K562 (cell line): ENCODE results near the gene SPTLC1. TPM values are rescaled to one million over a fixed set of nuclear protein-coding genes. Genes with fewer than 3 reads are reported as not detected.

Experiments
- ATAC-seq: fragments of 200-7000 bp; cut with Tn5 transposase; 3 replicates; pipeline ENCODE4 v1.9.1; 2020; ENCODE audit warnings: moderate library complexity
- BruUV-seq: library from RNA; stranded (reverse); fragments of 400-500 nt; replicated peaks from 2 replicates; lab custom pipeline; 2021; lab: Mats Ljungman, UMichigan
- CTCF ChIA-PET: fragments of 300-600 bp; formaldehyde crosslinking; extraction: SDS; loops from one replicate; lab custom pipeline; 2021; ENCODE audit warnings: low intra/inter-chr PET ratio; lab: Yijun Ruan, JAX
- POLR2A ChIA-PET: fragments of 300-600, 350-650 bp; sonication (Branson Sonifier 250); formaldehyde crosslinking; extraction: SDS; loops from one replicate; lab custom pipeline; 2021; ENCODE audit warnings: antibody characterized with exemption, inconsistent platforms; lab: Yijun Ruan, JAX
- DNase-seq, 4 experiments: peaks; one replicate each; pipeline versions ENCODE4 v3.0.0 to v3.0.0-alpha.2; 2011 to 2018; ENCODE audit warnings: low spot score in 3 of 4, mixed read lengths in 3 of 4; ENCODE audit errors: extremely low read depth in 1 of 4
- FAIRE-seq: peaks from 2 replicates; lab custom pipeline; 2011; peaks lifted over from hg19 to GRCh38; lab: Jason Lieb, UNC
- H2AFZ ChIP-seq: 2 replicates; pipeline ENCODE4 v1.6.0; 2011; ENCODE audit warnings: low read depth, low read length, control low read depth, inconsistent platforms
- H3K27ac ChIP-seq: fragments of 200-600 bp; 3 replicates; pipeline ENCODE4 v1.8.0; 2011; ENCODE audit warnings: low read depth, mild to moderate bottlenecking, control low read depth, inconsistent platforms, low read length, moderate library complexity, mixed read lengths; ENCODE audit errors: extremely low read depth
- H3K27me3 ChIP-seq, 2 experiments: fragments of 300-600 bp in 1 of 2; 2 replicates in 1 of 2; 3 replicates in 1 of 2; pipeline versions ENCODE4 v1.6.0 to v1.8.0; 2011; ENCODE audit warnings: inconsistent platforms in 2 of 2, low read length in 2 of 2, mild to moderate bottlenecking in 1 of 2, mixed read lengths in 1 of 2, moderate library complexity in 1 of 2; ENCODE audit not compliant: control insufficient read depth in 2 of 2, insufficient read depth in 2 of 2
- H3K36me3 ChIP-seq: fragments of 300-600 bp; 3 replicates; pipeline ENCODE4 v1.8.0; 2011; ENCODE audit warnings: mild to moderate bottlenecking, low read length, inconsistent platforms; ENCODE audit not compliant: control insufficient read depth, insufficient read depth
- H3K4me1 ChIP-seq, 2 experiments: fragments of 200-600 bp in 1 of 2; replicated peaks in 1 of 2; 2 replicates in 1 of 2; 3 replicates in 1 of 2; pipeline versions ENCODE4 v1.5.1 to v1.8.0; 2011; ENCODE audit warnings: inconsistent platforms in 2 of 2, low read length in 2 of 2, mild to moderate bottlenecking in 1 of 2, mixed read lengths in 1 of 2, moderate library complexity in 1 of 2; ENCODE audit not compliant: control insufficient read depth in 2 of 2, insufficient read depth in 2 of 2
- H3K4me2 ChIP-seq: 2 replicates; pipeline ENCODE4 v1.6.1; 2011; ENCODE audit warnings: low read length, control low read depth, inconsistent platforms, mixed read lengths; ENCODE audit not compliant: insufficient read depth
- H3K4me3 ChIP-seq: fragments of 200-600 bp; sonication (generic), shearing (Covaris generic); 2 replicates; pipeline ENCODE4 v1.5.1; 2016; ENCODE audit warnings: control low read depth, inconsistent platforms
- H3K79me2 ChIP-seq: fragments of 200-600 bp; 3 replicates; pipeline ENCODE4 v1.8.0; 2011; ENCODE audit warnings: low read length, inconsistent platforms; ENCODE audit not compliant: control insufficient read depth, insufficient read depth
- H3K9ac ChIP-seq, 2 experiments: 2 replicates each; pipeline versions ENCODE4 v1.6.0 to v1.6.1; 2011; ENCODE audit warnings: low read depth in 2 of 2, low read length in 2 of 2, control low read depth in 1 of 2, inconsistent platforms in 1 of 2, mild to moderate bottlenecking in 1 of 2, mixed read lengths in 1 of 2; ENCODE audit not compliant: insufficient read depth in 1 of 2
- H3K9me1 ChIP-seq: one replicate; pipeline ENCODE4 v1.6.0; 2011; ENCODE audit warnings: inconsistent platforms, mild to moderate bottlenecking, low read length, moderate library complexity; ENCODE audit not compliant: control insufficient read depth, insufficient read depth
- H3K9me3 ChIP-seq: replicated peaks from 2 replicates; pipeline ENCODE4 v1.5.1; 2011; ENCODE audit warnings: low read depth, low read length, inconsistent platforms; ENCODE audit not compliant: control insufficient read depth, insufficient read depth
- H4K20me1 ChIP-seq: replicated peaks from 2 replicates; pipeline ENCODE4 v1.6.1; 2011; ENCODE audit warnings: low read length, inconsistent platforms, mixed read lengths; ENCODE audit not compliant: control insufficient read depth, insufficient read depth
- E2F4 ChIP-seq: sonication (generic); formaldehyde crosslinking; IDR thresholded peaks from 2 replicates; pipeline ENCODE4 v1.8.0; 2022; ENCODE audit warnings: mild to moderate bottlenecking, low read depth, missing genetic modification reagents
- FOXK1 ChIP-seq: sonication (generic); formaldehyde crosslinking; IDR thresholded peaks from 2 replicates; pipeline ENCODE4 v1.8.0; 2022; ENCODE audit warnings: missing genetic modification reagents, mild to moderate bottlenecking, borderline replicate concordance
- HDAC6 ChIP-seq: IDR thresholded peaks from 2 replicates; pipeline ENCODE4 v1.6.1; 2012; ENCODE audit warnings: low read depth, mild to moderate bottlenecking, control low read depth, inconsistent platforms, low read length, moderate library complexity
- KDM4B ChIP-seq, 2 experiments: fragments of 450-650 bp in 1 of 2; sonication (generic) in 1 of 2; IDR thresholded peaks; 2 replicates each; pipeline ENCODE4 v1.6.1; 2016 to 2017; ENCODE audit warnings: borderline replicate concordance in 2 of 2, antibody characterized with exemption in 1 of 2, low read depth in 1 of 2, mild to moderate bottlenecking in 1 of 2
- NBN ChIP-seq: fragments of 450-650 bp; IDR thresholded peaks from 2 replicates; pipeline ENCODE4 v1.6.1; 2016; ENCODE audit warnings: low read depth, mild to moderate bottlenecking
- NR3C1 ChIP-seq: sonication (generic); formaldehyde crosslinking; IDR thresholded peaks from 2 replicates; pipeline ENCODE4 v1.8.1; 2022; ENCODE audit warnings: missing genetic modification reagents
- PHB2 ChIP-seq: fragments of 450-650 bp; IDR thresholded peaks from 2 replicates; pipeline ENCODE4 v1.6.1; 2017; ENCODE audit warnings: low read depth
- RFX1 ChIP-seq: fragments of 450-650 bp; IDR thresholded peaks from 2 replicates; pipeline ENCODE4 v1.6.1; 2016; ENCODE audit warnings: mild to moderate bottlenecking, moderate library complexity
- SMARCC2 ChIP-seq: fragments of 450-650 bp; IDR thresholded peaks from 2 replicates; pipeline ENCODE4 v1.6.1; 2017; ENCODE audit warnings: antibody characterized with exemption, moderate library complexity, mild to moderate bottlenecking, low read depth
- SNIP1 ChIP-seq: fragments of 450-650 bp; IDR thresholded peaks from 2 replicates; pipeline ENCODE4 v1.7.1; 2017; ENCODE audit warnings: low read depth, mild to moderate bottlenecking
- TRIM24 ChIP-seq, 2 experiments: fragments of 450-650 bp; IDR thresholded peaks; 2 replicates each; pipeline ENCODE4 v1.6.1; 2016
- WGBS: fragments of 100-300 bp; shearing (Covaris generic); methylation state at CpG from one replicate; pipeline ENCODE4 v1.1.6; 2016; ENCODE audit warnings: low coverage, mixed read lengths; ENCODE audit not compliant: insufficient coverage; ENCODE audit errors: missing lambda C conversion rate; 5-methylcytosine and 5-hydroxymethylcytosine counted together
- in situ Hi-C: fragments of 300-500 bp; cut with MboI; formaldehyde crosslinking; loops from 4 replicates; pipeline ENCODE4 v1.15.0; 2018; ENCODE audit warnings: inconsistent platforms, mixed read lengths
- intact Hi-C: fragments of 100-400 bp; cut with micrococcal nuclease; formaldehyde crosslinking; loops from 2 replicates; pipeline ENCODE4 v1.14.2; 2022
- polyA plus RNA-seq, 8 experiments: library from polyadenylated mRNA; depleted of rRNA in 4 of 8; stranded (reverse) in 5 of 8; unstranded in 3 of 8; fragments of >200 nt; fragmentation: Nextera tagmentation in 2 of 8; fragmentation: Illumina TruSeq in 1 of 8; extraction: Ambion mirVana in 2 of 8; extraction: Trizol in 1 of 8; gene quantifications; 2 replicates each; pipeline versions ENCODE4 v1.2.1 to v1.2.3, GENCODE V29; 2011 to 2014; ENCODE audit warnings: inconsistent platforms in 1 of 8, missing spikeins in 1 of 8
- total RNA-seq, 7 experiments: library from RNA; depleted of rRNA in 6 of 7; stranded (reverse); fragments of >200 nt in 6 of 7; fragmentation: Illumina TruSeq in 2 of 7; extraction: Trizol in 2 of 7; gene quantifications; 2 replicates each; pipeline versions ENCODE4 v1.2.1 to v1.2.3, GENCODE V29; 2011 to 2021; ENCODE audit warnings: low replicate concordance in 1 of 7
- TF ChIP-seq, protein P1 (sequence below): sonication (generic); formaldehyde crosslinking; IDR thresholded peaks from 2 replicates; pipeline ENCODE4 v1.8.0; 2023; ENCODE audit warnings: missing genetic modification reagents, mild to moderate bottlenecking, borderline replicate concordance

The SPTLC1 gene
- total and polyA plus RNA-seq, 9 of the 15 experiments (the other 6 are each of a cell fraction or from before 2014, with no cell fraction given): 58.8 to 125 (median 84.5) TPM

GRCh38 chr9:92064711-92065110 is 50.5 kb downstream of the SPTLC1 start:
- Histone ChIP-seq H2AFZ (no peak overlapping the region), H3K27me3 (no peaks in the 10 kb centered on the region), H3K36me3 (peaks cover 57% of the 10 kb centered on the region), H3K9me3 (no peaks in the 10 kb centered on the region), H3K4me2 (no peak overlapping the region), H3K79me2 (peaks cover 10% of the 10 kb centered on the region; the same call in 2 of the 3 replicates), H4K20me1 (no peaks in the 10 kb centered on the region)
- CTCF ChIA-PET: no interaction called here
- no TSS peak for BruUV-seq
- FAIRE-seq: no peak
- intact Hi-C loops: no loop called here
- TF ChIP-seq RFX1: no peak
- TF ChIP-seq KDM4B (IDR thresholded peaks at IDR 0.05; ENCODE audit: borderline replicate concordance in 2 of 2, low read depth in 1 of 2): no peak
- no peak for TF ChIP-seq HDAC6
- TF ChIP-seq, protein P1, sequence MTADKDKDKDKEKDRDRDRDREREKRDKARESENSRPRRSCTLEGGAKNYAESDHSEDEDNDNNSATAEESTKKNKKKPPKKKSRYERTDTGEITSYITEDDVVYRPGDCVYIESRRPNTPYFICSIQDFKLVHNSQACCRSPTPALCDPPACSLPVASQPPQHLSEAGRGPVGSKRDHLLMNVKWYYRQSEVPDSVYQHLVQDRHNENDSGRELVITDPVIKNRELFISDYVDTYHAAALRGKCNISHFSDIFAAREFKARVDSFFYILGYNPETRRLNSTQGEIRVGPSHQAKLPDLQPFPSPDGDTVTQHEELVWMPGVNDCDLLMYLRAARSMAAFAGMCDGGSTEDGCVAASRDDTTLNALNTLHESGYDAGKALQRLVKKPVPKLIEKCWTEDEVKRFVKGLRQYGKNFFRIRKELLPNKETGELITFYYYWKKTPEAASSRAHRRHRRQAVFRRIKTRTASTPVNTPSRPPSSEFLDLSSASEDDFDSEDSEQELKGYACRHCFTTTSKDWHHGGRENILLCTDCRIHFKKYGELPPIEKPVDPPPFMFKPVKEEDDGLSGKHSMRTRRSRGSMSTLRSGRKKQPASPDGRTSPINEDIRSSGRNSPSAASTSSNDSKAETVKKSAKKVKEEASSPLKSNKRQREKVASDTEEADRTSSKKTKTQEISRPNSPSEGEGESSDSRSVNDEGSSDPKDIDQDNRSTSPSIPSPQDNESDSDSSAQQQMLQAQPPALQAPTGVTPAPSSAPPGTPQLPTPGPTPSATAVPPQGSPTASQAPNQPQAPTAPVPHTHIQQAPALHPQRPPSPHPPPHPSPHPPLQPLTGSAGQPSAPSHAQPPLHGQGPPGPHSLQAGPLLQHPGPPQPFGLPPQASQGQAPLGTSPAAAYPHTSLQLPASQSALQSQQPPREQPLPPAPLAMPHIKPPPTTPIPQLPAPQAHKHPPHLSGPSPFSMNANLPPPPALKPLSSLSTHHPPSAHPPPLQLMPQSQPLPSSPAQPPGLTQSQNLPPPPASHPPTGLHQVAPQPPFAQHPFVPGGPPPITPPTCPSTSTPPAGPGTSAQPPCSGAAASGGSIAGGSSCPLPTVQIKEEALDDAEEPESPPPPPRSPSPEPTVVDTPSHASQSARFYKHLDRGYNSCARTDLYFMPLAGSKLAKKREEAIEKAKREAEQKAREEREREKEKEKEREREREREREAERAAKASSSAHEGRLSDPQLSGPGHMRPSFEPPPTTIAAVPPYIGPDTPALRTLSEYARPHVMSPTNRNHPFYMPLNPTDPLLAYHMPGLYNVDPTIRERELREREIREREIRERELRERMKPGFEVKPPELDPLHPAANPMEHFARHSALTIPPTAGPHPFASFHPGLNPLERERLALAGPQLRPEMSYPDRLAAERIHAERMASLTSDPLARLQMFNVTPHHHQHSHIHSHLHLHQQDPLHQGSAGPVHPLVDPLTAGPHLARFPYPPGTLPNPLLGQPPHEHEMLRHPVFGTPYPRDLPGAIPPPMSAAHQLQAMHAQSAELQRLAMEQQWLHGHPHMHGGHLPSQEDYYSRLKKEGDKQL: no peak
- TF ChIP-seq TRIM24 (IDR thresholded peaks at IDR 0.05): no peak
- no peak for TF ChIP-seq SNIP1
- no peak for TF ChIP-seq SMARCC2
- no peak for TF ChIP-seq NBN
- TF ChIP-seq E2F4: no peak
- no peak for TF ChIP-seq FOXK1 (CRISPR knock-in tag)
- TF ChIP-seq PHB2: no peak
- TF ChIP-seq NR3C1 (CRISPR knock-in tag): no peak
- TF ChIP-seq, all 486 proteins: peak for 0
- H3K9me1 ChIP-seq: no peaks in the 10 kb centered on the region
- ATAC-seq (no peak), DNase-seq (no peak)
- H3K4me1 ChIP-seq: no peaks in the 10 kb centered on the region
- WGBS: 90% methylated on average over 3 of the region's 3 CpGs
- H3K4me3 ChIP-seq: no peak overlapping the region
- H3K9ac ChIP-seq: no peak overlapping the region
- H3K27ac ChIP-seq: no peak overlapping the region
- POLR2A ChIA-PET: no interaction called here
- in situ Hi-C loops: no loop called here
